Measurements from ENCODE around the gene SURF6.
"Not testable (repeated sequence)": the region's sequence is repeated elsewhere in the genome, so short reads cannot be mapped to it uniquely, and the experiment has no call there.

The SURF6 gene

DNA sequence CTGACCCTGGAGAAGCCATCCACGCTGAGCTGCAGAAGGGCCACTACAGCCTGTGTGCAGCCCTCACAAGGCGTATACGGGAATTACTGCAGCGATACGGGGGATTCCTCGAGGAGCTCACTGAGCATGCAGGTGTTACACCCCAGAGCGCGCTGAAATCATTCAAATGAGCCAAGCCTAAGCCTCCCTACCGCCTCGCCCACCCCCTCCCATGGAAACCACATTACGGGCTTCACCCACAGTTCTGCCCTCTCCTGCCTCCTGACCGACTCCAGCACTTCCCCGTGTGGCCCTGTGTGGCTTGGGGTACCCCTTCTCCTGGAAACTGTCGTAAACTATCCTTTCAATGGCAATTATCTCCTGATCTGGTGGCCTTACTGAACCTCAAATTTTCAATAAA lies 13.3 kb downstream of the SURF6 start:
- no peak for DNase-seq

DNA sequence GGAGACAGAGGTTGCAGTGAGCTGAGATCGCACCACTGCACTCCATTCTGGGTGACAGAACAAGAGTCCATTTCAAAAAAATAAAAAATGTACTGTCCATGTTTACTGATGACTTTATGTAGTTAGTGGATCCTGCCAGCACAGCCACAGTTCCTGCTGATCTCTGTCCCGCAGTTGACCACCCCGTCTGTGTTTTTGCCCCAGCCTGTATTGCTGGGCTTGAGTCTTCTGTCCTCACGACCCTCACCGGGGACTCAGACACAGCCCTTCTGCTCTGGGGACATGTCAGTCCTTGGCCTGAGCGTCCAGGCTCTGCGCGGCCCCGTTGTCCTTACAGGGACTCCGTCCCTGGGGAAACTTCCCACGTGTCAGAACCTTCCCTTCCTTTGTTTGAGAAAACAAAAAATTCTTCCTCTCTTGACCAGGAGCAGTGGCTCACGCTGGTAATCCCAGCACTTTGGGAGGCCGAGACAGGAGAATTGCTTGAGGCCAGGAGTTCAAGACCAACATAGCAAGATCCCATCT lies 14.5 kb downstream of the SURF6 start:
- no peak for DNase-seq

DNA sequence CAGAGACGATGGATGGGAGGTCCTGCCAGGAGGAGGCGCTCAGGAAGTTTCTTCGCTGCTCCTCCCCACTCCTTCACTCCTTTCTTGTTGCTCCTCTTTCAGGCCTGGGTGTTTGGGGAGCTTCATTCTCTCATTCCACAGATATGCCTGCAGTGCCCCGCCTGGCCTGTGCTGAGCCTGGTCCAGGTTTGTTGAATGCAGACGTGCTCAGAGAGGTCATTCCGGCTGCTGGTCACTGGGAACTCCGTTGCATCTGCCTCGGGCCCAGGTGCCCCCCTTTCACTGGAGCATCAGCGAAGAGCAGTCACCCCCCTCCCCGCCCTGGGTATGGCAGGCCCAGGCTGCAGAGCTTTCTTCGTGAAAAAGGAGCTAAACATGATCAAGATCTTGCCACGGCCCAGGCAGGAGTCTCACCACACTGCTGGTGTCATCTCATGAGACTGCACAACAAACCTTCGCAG lies 15.5 kb downstream of the SURF6 start:
- DNase-seq = no peak

GRCh38 chr9:133317551-133317950 lies 18.4 kb downstream of the SURF6 start:
- not testable (repeated sequence) for DNase-seq

DNA sequence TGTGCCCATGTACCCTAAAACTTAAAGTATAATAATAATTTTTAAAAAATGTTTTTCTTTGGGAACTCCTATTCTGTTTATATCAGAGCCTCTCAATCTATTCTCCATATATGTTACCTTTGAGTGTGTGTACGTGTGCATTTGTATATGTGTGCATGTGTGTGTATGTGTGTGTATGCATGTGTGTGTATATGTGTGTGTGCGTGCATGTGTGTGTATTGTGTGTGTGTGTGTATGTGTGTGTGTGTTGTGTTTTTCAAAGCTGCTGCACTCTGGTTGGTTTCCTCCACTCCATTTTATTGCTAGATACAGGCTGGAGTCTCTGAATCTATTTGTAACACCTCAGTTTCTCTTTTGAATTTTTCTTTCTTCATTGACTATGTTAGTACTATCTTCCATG lies 20.0 kb downstream of the SURF6 start:
- DNase-seq = no peak

DNA sequence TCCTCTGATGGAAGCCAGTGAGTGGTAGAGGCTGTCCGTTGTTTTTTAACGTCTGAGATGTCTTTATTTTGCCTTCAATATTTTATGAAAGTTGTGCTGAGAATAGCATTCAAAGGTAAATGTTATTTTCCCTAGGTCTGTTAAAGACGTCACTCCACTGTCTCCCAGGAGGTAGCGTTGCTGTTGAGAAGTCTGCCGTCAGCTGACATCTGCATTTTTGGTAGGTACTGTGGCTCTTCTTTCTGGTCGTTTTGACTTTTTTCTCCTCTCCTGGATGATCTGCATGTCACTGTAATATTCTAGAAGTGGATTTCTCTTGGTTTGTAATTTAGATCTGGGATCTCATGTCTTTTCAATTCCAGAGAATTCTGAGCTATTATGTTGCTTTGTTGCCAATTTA lies 26.4 kb downstream of the SURF6 start:
- no peak for DNase-seq

DNA sequence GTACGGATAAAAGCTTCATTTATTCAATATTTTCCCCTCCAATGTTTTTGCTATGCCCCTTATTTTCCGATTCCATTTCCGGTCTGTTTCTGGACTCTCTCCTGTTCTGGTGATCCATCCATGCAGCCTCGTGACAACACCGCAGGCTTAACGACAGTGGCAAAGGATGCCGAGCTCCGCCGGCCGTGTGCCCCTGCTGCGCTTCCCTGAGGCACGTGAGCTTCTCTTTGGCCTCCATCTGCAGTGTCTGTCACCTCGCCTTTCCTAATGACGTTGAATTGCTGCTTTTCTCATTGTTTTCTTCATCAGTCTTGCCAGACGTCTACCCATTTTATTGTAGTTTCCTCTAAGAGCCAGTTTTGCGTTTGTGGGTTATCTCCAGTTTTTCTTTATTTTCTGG lies 28.7 kb downstream of the SURF6 start:
- no peak for DNase-seq

- no peak for DNase-seq
Observed at GRCh38 chr9:133306242-133307204, 29.5 kb downstream of the SURF6 start.

DNA sequence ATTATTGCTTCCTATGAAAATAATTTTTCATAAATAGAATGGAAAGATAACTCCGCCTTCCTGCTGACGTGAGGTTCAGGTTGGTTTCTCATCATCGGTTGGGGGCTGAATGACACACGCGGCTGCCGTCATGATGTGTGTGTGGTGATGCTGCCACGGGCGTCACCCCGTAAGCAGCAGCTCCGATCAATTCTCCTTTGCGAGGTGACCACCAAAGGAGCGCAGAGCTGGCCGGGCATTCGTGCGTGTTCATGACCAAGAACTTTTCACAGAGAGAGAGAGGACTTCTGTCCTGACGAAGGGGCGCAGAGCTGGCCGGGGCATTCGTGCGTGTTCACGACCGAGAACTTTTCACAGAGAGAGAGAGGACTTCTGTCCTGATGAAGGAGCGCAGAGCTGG lies 30.3 kb downstream of the SURF6 start:
- no peak for DNase-seq

GRCh38 chr9:133304477-133305377 lies 31.3 kb downstream of the SURF6 start:
- no peak for DNase-seq

- no peak for DNase-seq
Observed at GRCh38 chr9:133304158-133304470, 31.9 kb downstream of the SURF6 start.

DNA sequence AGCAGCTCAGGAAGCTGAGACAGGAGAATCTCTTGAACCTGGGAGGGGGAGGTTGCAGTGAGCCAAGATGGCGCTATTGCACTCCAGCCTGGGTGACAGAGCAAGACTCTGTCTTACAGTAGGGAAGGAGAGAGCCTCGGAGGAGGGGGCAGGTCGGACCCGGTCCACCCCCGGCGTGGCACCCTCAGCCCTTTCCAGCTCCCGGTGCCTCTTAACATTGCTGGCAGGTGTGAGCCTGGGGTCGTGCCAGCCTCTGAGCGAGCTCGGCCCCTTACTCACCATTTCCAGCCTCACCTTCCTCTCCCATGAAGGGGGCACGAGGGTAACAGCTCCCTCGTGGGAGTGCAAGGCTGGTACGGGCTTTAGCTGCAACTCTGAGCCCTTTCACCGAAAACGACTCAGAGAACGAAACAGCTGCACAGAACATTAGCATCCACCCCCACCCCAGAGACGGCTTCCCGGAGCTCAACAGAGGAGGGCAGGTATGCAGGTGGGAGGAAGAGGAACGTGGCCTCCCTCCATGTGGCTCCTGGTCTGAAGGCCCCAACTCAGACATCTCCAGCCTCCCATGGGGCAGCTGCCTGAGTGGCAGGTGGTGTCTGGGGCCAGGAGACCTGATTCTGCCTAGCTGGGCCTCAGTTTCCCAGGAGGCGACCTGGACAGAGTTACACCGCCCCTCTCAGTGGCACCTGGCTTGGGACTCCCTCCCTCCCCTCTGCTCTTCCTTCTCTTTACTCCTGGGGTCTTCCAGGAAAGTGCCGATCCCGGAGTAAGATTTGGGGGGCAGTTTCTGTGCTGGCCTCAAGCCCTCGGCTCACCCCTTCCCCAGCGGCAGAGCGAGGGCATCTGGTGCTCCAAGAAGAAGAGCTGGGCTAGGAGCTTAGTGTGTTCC lies 32.5 kb downstream of the SURF6 start:
- no peak for DNase-seq

DNA sequence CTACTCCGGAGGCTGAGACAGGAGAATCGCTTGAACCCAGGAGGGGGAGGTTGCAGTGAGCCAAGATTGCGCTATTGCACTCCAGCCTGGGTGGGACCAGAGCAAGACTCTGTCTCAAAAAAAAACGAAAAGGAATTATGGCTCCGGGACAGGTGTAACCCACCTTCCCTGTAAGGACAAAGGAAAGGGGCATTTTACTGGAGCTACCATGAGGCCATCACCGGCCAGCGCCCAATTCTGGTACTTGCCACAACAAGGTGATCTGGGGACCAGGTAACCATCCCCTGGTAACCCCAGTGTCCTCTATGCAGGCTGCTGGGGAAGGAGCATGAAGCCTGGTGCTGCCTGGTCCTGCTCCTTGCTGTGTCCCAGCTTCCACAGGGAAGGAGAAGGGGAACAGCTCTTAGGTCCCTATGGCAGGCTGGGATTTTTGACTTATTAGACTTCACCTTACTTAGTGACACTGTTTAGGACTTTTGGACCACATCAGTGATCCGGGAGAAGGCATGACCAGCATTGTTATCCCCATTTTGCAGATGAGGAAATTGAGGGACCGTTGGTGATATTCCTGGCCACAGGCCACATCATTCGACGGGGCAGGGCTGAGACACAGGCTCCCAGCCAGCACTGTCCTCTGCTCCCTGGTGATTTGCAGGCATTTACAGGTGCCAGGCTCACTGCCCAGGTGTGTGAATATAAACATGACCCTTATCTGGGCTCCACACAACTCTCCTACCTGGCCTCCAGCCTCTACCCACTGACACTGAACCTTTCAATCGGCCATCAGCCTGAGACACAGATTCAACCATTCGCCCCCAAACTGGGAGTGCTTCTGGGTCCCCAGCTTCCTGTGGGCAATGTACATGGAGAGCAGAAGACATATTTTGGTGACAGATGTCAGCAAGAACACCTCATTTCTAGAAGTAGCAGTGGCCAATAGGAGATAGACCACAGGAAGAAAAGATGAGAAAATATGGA lies 34.4 kb downstream of the SURF6 start:
- DNase-seq = no peak

- DNase-seq = not testable (repeated sequence)
Observed at GRCh38 chr9:133299996-133300395, 36.0 kb downstream of the SURF6 start.

- no peak for DNase-seq
Observed at GRCh38 chr9:133294257-133294656, 41.7 kb downstream of the SURF6 start.

DNA sequence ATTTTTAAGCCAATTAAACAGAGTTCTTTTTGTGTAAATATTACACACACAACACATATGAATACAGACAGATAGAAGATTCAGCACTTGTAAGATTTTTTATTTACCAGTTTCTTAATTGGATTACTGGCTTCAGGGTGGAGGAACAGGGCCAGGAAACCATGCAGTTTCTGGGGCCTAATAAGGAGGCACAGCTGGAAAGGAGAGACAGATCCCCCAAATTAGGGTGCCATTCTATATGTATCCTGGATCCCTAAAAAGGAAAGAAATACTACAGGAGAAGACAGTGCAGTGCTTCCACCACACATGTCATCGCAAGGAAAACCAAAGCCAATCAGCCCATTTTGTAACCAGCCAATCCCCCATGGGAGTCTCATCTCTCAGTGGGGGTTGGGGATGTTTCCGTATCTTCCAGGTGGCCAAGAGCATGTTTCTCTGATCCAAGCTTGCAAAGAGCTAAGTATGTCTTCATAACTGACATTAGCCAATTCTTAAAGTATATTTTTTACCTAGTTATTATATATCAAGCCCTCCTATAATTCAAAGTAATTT lies 45.2 kb downstream of the SURF6 start:
- DNase-seq = no peak

- DNase-seq = no peak
Observed at GRCh38 chr9:133286523-133286922, 49.5 kb downstream of the SURF6 start.

DNA sequence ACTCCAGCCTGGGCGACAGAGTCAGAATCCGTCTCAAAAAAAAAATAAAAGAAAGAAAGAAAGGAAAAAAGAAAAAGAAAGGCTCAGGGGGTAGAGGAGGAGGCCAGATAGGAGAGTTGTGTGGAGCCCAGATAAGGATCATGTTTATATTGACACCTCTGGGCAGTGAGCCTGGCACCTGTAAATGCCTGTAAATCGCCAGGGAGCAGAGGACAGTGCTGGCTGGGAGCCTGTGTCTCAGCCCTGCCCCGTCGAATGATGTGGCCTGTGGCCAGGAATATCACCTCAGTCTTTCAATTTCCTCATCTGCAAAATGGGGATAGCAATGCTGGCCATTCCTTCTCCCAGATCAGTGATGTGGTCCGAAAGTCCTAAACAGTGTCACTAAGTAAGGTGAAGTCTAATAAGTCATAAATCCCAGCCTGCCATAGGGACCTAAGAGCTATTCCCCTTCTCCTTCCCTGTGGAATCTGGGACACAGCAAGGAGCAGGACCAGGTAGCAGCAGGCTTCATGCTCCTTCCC lies 50.7 kb downstream of the SURF6 start:
- DNase-seq = no peak

DNA sequence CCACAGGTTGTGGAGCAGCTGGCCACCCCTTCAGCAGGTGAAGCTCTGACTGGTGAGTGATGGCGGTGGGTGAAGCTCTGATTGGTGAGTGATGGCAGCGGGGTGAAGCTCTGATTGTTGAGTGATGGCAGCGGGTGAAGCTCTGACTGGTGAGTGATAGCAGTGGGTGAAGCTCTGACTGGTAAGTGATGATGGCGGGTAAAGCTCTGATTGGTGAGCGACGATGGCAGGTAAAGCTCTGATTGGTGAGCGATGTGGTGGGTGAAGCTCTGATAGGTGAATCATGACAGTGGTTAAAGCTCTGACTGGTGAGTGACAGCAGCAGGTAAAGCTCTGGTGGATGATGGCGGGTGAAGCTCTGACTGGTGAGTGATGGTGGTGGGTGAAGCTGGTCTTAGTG lies 51.6 kb downstream of the SURF6 start:
- DNase-seq = no peak

GRCh38 chr9:133283255-133284032 lies 52.5 kb downstream of the SURF6 start:
- not testable (repeated sequence) for DNase-seq

Data from activated effector memory CD4-positive, alpha-beta T cell treated with Interleukin-2 at 50 U/mL for 16 hours (primary cell).